ENCODE measurements around the gene KAZN. TPM values are rescaled to one million over a fixed set of nuclear protein-coding genes. Genes with fewer than 3 reads are reported as not detected.

KAZN gene
- total RNA-seq, 3 donors from 2014 or later, result 12.2 to 16.4 (median 16.2) TPM

GRCh38 chr1:14774988-14775387 lies 176.5 kb downstream of the KAZN start:
- H3K4me3 ChIP-seq, result no peak overlapping the region
- no peaks in the 10 kb centered on the region for H3K4me1 ChIP-seq
- TF ChIP-seq CTCF (IDR thresholded peaks at IDR 0.05) (no peak), POLR2AphosphoS5 (IDR thresholded peaks at IDR 0.05) (no peak), POLR2A (IDR thresholded peaks at IDR 0.05) (no peak)
- H3K9me3 ChIP-seq, result no peaks in the 10 kb centered on the region
- H3K27ac ChIP-seq, result no peak overlapping the region
- no peaks in the 10 kb centered on the region for H3K27me3 ChIP-seq
- no peaks in the 10 kb centered on the region for H3K36me3 ChIP-seq
- no peak for DNase-seq (ENCODE audit: low spot score in 2 of 2)
- intact Hi-C loops (cut with DNase I; ENCODE audit: low total_unique reads), result no loop called here

- Histone ChIP-seq H3K36me3 (no peaks in the 10 kb centered on the region), H3K4me3 (no peak overlapping the region), H3K27me3 (no peaks in the 10 kb centered on the region), H3K27ac (no peak overlapping the region), H3K9me3 (no peaks in the 10 kb centered on the region), H3K4me1 (no peaks in the 10 kb centered on the region)
- no peak for DNase-seq (ENCODE audit: low spot score in 2 of 2)
- no peak for TF ChIP-seq CTCF (IDR thresholded peaks at IDR 0.05)
- TF ChIP-seq POLR2A (IDR thresholded peaks at IDR 0.05), result no peak
- no peak for TF ChIP-seq POLR2AphosphoS5 (IDR thresholded peaks at IDR 0.05)
- intact Hi-C loops (cut with DNase I; ENCODE audit: low total_unique reads), result no loop called here
Measured at GRCh38 chr1:14775434-14775833, 176.9 kb downstream of the KAZN start.

- no peak overlapping the region for H3K27ac ChIP-seq
- DNase-seq (ENCODE audit: low spot score in 2 of 2), result no peak
- TF ChIP-seq POLR2AphosphoS5 (IDR thresholded peaks at IDR 0.05) (no peak), CTCF (IDR thresholded peaks at IDR 0.05) (no peak), POLR2A (IDR thresholded peaks at IDR 0.05) (no peak)
- H3K9me3 ChIP-seq, result no peaks in the 10 kb centered on the region
- intact Hi-C loops (cut with DNase I; ENCODE audit: low total_unique reads), result no loop called here
- H3K36me3 ChIP-seq, result no peaks in the 10 kb centered on the region
- no peak overlapping the region for H3K4me3 ChIP-seq
- no peaks in the 10 kb centered on the region for H3K4me1 ChIP-seq
- H3K27me3 ChIP-seq, result no peaks in the 10 kb centered on the region
Measured at GRCh38 chr1:14777516-14778506, 179.3 kb downstream of the KAZN start.

GRCh38 chr1:14778541-14778897 lies 180.0 kb downstream of the KAZN start:
- no peaks in the 10 kb centered on the region for H3K9me3 ChIP-seq
- DNase-seq (ENCODE audit: low spot score in 2 of 2), result no peak
- H3K27ac ChIP-seq, result no peak overlapping the region
- H3K36me3 ChIP-seq, result no peaks in the 10 kb centered on the region
- TF ChIP-seq POLR2AphosphoS5 (IDR thresholded peaks at IDR 0.05), result no peak
- no peak for TF ChIP-seq POLR2A (IDR thresholded peaks at IDR 0.05)
- no peak for TF ChIP-seq CTCF (IDR thresholded peaks at IDR 0.05)
- intact Hi-C loops (cut with DNase I; ENCODE audit: low total_unique reads), result no loop called here
- no peaks in the 10 kb centered on the region for H3K4me1 ChIP-seq
- no peaks in the 10 kb centered on the region for H3K27me3 ChIP-seq
- no peak overlapping the region for H3K4me3 ChIP-seq
